Retinal pigment epithelial cell (primary cell): ENCODE measurements around the gene ATP6V0A4.

Experiments used
- DNase-seq: peaks from one replicate; pipeline ENCODE4 v3.0.0-alpha.2; 2010; ENCODE audit warnings: low read depth
- H3K4me3 ChIP-seq: 2 replicates; pipeline ENCODE4 v1.5.1; 2011; ENCODE audit warnings: mild to moderate bottlenecking, low read length, control low read depth, moderate library complexity
- CTCF ChIP-seq: conservative IDR thresholded peaks from 2 replicates; pipeline ENCODE4 v1.5.1; 2011; ENCODE audit warnings: low read depth, low read length, control low read depth, inconsistent platforms

Gene ATP6V0A4

GRCh38 chr7:138773176-138773575 is 24.8 kb downstream of the ATP6V0A4 start:
- no peak for DNase-seq
- TF ChIP-seq CTCF: no peak
- no peak overlapping the region for H3K4me3 ChIP-seq

- TF ChIP-seq CTCF: no peak
- H3K4me3 ChIP-seq: no peak overlapping the region
- no peak for DNase-seq
These were observed 27.1 kb downstream of the ATP6V0A4 start for GRCh38 chr7:138770904-138771303.

- H3K4me3 ChIP-seq: no peak overlapping the region
- no peak for TF ChIP-seq CTCF
- DNase-seq: no peak
These were observed 29.8 kb downstream of the ATP6V0A4 start for GRCh38 chr7:138768241-138768640.

GRCh38 chr7:138756591-138757242 is 41.3 kb downstream of the ATP6V0A4 start:
- no peak for DNase-seq
- no peak for TF ChIP-seq CTCF
- no peak overlapping the region for H3K4me3 ChIP-seq

- DNase-seq: peak; percentile 31
- H3K4me3 ChIP-seq: no peak overlapping the region
- no peak for TF ChIP-seq CTCF
These were observed 42.0 kb downstream of the ATP6V0A4 start for GRCh38 chr7:138755842-138756590.

GRCh38 chr7:138755331-138755747 is 42.7 kb downstream of the ATP6V0A4 start:
- no peak for DNase-seq
- TF ChIP-seq CTCF: no peak

GRCh38 chr7:138753610-138754009 is 44.4 kb downstream of the ATP6V0A4 start:
- TF ChIP-seq CTCF: no peak
- DNase-seq: no peak

More at GRCh38 chr7:138755331-138755747, 42.7 kb downstream of the ATP6V0A4 start:
- no peak overlapping the region for H3K4me3 ChIP-seq

More at GRCh38 chr7:138753610-138754009, 44.4 kb downstream of the ATP6V0A4 start:
- no peak overlapping the region for H3K4me3 ChIP-seq
